ENCODE measurements around the gene LGR5. TPM values are rescaled to one million over a fixed set of nuclear protein-coding genes. Genes with fewer than 3 reads are reported as not detected.

LGR5 gene
- total RNA-seq, 4 donors from 2014 or later, result 0.11 to 0.71 (median 0.34) TPM

DNA sequence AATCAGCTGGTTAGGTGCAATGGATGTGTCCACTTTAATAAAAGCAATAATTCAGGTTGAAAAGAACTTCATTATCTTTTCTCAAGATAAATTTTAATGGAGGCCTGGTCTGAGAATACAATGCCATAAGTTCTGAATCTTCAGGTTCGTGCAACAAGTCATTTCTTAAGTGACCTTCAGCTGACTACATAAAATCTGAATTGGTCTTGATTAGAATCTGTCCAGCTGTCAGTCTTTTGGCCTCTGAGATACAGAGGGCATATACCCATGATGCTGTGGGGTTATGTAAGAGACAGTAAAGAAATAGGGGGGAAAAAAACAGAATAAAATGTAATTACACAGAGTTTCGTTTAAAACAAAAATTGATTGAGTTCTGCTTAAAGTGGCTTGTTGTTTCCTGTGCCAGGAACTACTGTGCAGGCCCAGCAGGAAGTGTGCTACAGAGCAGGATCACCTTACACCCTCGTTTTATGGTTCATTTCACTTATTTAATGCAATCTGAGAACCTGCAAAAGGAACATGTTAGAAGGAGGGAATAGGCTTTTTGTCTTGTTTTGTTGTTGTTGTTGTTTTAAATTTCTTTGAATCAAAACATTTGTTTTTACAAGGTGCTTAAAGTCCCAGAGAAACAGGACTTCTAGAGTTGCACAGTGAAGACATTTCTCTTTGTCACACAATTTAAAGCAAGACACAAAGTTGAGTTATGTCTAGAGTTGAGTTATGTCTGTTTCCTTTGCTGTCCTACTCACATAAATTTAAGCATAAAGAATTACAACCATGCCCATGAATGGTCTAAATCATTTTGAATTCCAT, 64.2 kb downstream of the LGR5 start:
- H3K4me3 ChIP-seq (replicated peaks in 1 of 3), result no peak overlapping the region
- no peaks in the 10 kb centered on the region for H3K9me3 ChIP-seq
- 33 to 38% methylated on average over 3 of the region's 3 CpGs for WGBS, 2 donors
- no peaks in the 10 kb centered on the region for H3K4me1 ChIP-seq
- H3K36me3 ChIP-seq, result no peaks in the 10 kb centered on the region
- TF ChIP-seq POLR2A (IDR thresholded peaks at IDR 0.05), result no peak
- TF ChIP-seq, protein P1, sequence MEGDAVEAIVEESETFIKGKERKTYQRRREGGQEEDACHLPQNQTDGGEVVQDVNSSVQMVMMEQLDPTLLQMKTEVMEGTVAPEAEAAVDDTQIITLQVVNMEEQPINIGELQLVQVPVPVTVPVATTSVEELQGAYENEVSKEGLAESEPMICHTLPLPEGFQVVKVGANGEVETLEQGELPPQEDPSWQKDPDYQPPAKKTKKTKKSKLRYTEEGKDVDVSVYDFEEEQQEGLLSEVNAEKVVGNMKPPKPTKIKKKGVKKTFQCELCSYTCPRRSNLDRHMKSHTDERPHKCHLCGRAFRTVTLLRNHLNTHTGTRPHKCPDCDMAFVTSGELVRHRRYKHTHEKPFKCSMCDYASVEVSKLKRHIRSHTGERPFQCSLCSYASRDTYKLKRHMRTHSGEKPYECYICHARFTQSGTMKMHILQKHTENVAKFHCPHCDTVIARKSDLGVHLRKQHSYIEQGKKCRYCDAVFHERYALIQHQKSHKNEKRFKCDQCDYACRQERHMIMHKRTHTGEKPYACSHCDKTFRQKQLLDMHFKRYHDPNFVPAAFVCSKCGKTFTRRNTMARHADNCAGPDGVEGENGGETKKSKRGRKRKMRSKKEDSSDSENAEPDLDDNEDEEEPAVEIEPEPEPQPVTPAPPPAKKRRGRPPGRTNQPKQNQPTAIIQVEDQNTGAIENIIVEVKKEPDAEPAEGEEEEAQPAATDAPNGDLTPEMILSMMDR (IDR thresholded peaks at IDR 0.05), result no peak
- H3K27ac ChIP-seq, result no peak overlapping the region
- no peaks in the 10 kb centered on the region for H3K27me3 ChIP-seq
- DNase-seq, result no peak
- intact Hi-C loops (cut with DNase I), result no loop called here

DNA sequence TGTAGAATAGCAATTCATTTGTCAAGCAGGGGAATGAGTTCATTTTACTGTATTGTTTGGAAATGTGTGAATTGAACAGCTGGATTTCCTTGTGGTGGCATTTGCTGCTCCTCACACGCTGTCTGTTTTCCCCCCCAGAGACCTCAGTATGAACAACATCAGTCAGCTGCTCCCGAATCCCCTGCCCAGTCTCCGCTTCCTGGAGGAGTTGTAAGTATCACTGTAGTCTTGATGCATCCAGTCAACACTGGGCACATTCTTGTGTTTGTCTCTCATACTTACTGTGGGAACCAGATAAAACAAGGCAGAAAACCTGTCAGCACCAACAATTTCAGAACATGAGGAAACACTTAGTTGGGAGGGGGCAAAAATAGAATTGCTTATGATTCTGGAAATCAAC, 64.9 kb downstream of the LGR5 start:
- TF ChIP-seq POLR2A (IDR thresholded peaks at IDR 0.05), result no peak
- TF ChIP-seq, protein P1 (IDR thresholded peaks at IDR 0.05), result no peak
- DNase-seq, result no peak
- Histone ChIP-seq H3K27ac (no peak overlapping the region), H3K4me1 (no peaks in the 10 kb centered on the region), H3K27me3 (no peaks in the 10 kb centered on the region), H3K36me3 (no peaks in the 10 kb centered on the region), H3K4me3 (replicated peaks in 1 of 3) (no peak overlapping the region), H3K9me3 (no peaks in the 10 kb centered on the region)
- WGBS, 2 donors, result 64% methylated on average over 3 of the region's 3 CpGs
- intact Hi-C loops (cut with DNase I), result no loop called here

DNA sequence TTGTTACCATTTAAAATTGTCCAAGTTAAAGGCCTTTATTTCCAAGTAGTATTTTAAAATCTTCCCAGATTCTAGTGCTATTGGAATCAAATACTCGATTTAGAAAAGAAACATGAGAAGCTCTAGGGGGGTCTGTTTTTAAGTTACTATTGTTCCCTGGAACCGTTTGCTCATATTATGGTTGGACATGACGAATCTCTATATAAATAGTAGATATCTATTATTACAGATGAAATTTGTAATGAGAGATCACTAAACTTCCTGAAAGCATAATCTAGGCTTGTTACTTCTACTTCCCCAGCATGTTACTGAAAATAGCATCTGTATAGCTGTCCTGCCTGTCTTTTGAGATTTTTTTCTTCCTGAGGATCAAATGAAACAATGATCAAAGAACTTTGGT, 70.1 kb downstream of the LGR5 start:
- no peak for DNase-seq
- intact Hi-C loops (cut with DNase I), result no loop called here
- 72 to 76% methylated on average over 3 of the region's 3 CpGs for WGBS, 2 donors
- TF ChIP-seq POLR2A (IDR thresholded peaks at IDR 0.05), result no peak
- TF ChIP-seq, protein P1 (IDR thresholded peaks at IDR 0.05), result no peak
- Histone ChIP-seq H3K4me3 (replicated peaks in 1 of 3) (no peak overlapping the region), H3K9me3 (no peaks in the 10 kb centered on the region), H3K27me3 (no peaks in the 10 kb centered on the region), H3K36me3 (no peaks in the 10 kb centered on the region), H3K4me1 (no peaks in the 10 kb centered on the region), H3K27ac (no peak overlapping the region)

DNA sequence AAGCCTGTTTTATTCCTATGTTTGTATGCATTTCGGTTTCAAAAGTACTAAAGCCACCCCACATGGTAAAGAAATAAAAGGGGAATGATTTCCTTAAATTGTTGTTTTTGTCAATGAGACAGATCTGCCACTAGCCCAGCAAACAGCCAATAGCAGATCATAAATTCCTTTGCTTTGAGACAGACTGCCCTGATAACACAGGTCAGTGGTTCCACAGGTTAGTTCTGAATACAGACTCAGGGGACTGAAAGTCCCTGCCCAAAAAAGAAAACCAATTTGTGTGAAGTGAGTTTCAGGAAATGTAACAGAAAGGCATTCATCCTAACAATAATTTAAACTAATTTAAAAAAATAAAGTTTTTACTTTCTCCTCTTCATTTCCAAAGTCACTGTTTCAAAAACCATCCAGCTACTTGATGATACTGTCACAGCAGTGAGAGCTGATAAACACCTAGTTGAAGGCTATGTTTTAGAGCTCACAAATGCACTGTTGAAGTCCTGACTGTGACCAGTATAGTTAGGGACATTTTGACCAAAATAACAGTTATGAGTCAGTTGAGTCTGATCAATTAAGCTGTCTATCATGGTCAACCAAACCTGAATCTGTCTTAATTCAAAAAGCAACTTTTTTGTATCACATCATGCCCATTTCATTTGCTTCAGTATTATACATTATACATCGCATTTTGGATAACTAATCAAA, 77.7 kb downstream of the LGR5 start:
- TF ChIP-seq, protein P1 (IDR thresholded peaks at IDR 0.05), result no peak
- TF ChIP-seq POLR2A (IDR thresholded peaks at IDR 0.05), result no peak
- H3K36me3 ChIP-seq, result no peaks in the 10 kb centered on the region
- no peak overlapping the region for H3K4me3 ChIP-seq (replicated peaks in 1 of 3)
- 67 to 77% methylated on average over 2 of the region's 2 CpGs for WGBS, 2 donors
- H3K27ac ChIP-seq, result no peak overlapping the region
- intact Hi-C loops (cut with DNase I), result no loop called here
- DNase-seq, result no peak
- H3K27me3 ChIP-seq, result no peaks in the 10 kb centered on the region
- no peaks in the 10 kb centered on the region for H3K9me3 ChIP-seq
- no peaks in the 10 kb centered on the region for H3K4me1 ChIP-seq

DNA sequence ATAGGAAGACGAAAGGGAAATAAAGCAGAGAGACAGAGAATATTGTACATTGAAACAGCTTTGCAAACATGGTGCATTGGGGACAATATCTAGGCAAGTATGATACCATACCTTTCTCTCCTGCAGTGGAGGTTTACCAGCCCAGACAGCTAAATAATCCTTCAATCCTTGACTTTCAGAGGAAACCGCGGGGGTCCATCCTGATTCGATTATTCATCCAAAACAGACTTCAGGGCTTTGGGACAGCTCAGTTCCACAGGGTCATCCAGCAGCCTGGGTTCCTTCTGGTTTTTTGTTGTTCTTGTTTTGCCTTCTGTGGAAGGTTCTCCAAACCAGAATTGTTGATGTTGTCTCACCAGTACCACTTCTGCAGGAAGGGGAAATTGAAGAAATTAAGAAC, 81.5 kb downstream of the LGR5 start:
- DNase-seq, result no peak
- no peak overlapping the region for H3K4me3 ChIP-seq (replicated peaks in 1 of 3)
- no peak overlapping the region for H3K27ac ChIP-seq
- no peaks in the 10 kb centered on the region for H3K9me3 ChIP-seq
- intact Hi-C loops (cut with DNase I), result no loop called here
- TF ChIP-seq, protein P1 (IDR thresholded peaks at IDR 0.05), result no peak
- TF ChIP-seq POLR2A (IDR thresholded peaks at IDR 0.05), result no peak
- no peaks in the 10 kb centered on the region for H3K4me1 ChIP-seq
- no peaks in the 10 kb centered on the region for H3K36me3 ChIP-seq
- no peaks in the 10 kb centered on the region for H3K27me3 ChIP-seq
- WGBS, 2 donors, result 73 to 81% methylated on average over 4 of the region's 4 CpGs

Data from thyroid gland (tissue), 4 donors.